Spleen (tissue), 7 donors: ENCODE data around the gene EIF4B.

Experiments used
- POLR2A ChIP-seq, 3 donors: fragments of 450-650 bp; IDR thresholded peaks; one replicate each; pipeline ENCODE4 v1.5.1; 2017; ENCODE audit warnings: antibody characterized with exemption in 3 of 3, mild to moderate bottlenecking in 1 of 3
- TF ChIP-seq, protein P1 (sequence below), 11 experiments: fragments of 200-600 bp in 7 of 11; fragments of 450-650 bp in 4 of 11; sonication (generic) in 4 of 11; IDR thresholded peaks in 8 of 11; conservative IDR thresholded peaks in 3 of 11; 1 replicate in 7 of 11; 2 replicates in 4 of 11; pipeline versions ENCODE4 v1.4.0 to v1.8.0; 2016 to 2021; ENCODE audit warnings: antibody characterized with exemption in 11 of 11, inconsistent platforms in 4 of 11, mild to moderate bottlenecking in 1 of 11
- donor health status: DM: no; HTN: no; CAD: no; lungs with moderate emphysema.
- donor health status: DM: no; HTN: no; CAD: no.
- donor health status: DM: no; HTN: no; CAD: no.

DNA sequence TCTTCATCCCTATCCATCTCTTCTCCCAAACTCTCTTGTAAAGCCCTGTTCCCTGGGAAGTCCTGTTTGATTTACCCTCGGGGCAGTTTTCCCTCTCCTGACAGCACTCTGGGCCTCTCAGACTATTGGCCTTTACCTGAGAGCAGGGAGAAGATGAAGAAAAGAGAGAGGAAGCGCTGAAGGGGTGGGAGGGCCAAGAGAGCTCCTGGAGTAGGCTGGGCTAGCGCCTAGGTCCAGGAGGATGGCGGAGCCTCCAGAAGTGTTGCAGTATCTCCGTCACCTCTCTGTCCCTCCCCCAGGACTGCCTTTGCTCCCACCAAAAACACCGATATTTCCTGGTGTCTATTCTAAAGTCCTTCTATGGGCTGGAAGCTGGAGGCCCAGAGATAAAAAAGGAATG is 85.5 kb downstream of the EIF4B start:
- TF ChIP-seq, protein P1, sequence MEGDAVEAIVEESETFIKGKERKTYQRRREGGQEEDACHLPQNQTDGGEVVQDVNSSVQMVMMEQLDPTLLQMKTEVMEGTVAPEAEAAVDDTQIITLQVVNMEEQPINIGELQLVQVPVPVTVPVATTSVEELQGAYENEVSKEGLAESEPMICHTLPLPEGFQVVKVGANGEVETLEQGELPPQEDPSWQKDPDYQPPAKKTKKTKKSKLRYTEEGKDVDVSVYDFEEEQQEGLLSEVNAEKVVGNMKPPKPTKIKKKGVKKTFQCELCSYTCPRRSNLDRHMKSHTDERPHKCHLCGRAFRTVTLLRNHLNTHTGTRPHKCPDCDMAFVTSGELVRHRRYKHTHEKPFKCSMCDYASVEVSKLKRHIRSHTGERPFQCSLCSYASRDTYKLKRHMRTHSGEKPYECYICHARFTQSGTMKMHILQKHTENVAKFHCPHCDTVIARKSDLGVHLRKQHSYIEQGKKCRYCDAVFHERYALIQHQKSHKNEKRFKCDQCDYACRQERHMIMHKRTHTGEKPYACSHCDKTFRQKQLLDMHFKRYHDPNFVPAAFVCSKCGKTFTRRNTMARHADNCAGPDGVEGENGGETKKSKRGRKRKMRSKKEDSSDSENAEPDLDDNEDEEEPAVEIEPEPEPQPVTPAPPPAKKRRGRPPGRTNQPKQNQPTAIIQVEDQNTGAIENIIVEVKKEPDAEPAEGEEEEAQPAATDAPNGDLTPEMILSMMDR (IDR thresholded peaks at IDR 0.05 in 8 of 11, conservative IDR thresholded peaks at IDR 0.05 in 3 of 11) = no peak
- TF ChIP-seq POLR2A (IDR thresholded peaks at IDR 0.05) = no peak
